C1 segment of cervical spinal cord (tissue), 14 donors: ENCODE data around the gene MLYCD.

Experiments used
- DNase-seq, 14 donors: peaks; one replicate each; lab custom pipeline; 2025; lab: John Stamatoyannopoulos, UW

MLYCD gene

DNA sequence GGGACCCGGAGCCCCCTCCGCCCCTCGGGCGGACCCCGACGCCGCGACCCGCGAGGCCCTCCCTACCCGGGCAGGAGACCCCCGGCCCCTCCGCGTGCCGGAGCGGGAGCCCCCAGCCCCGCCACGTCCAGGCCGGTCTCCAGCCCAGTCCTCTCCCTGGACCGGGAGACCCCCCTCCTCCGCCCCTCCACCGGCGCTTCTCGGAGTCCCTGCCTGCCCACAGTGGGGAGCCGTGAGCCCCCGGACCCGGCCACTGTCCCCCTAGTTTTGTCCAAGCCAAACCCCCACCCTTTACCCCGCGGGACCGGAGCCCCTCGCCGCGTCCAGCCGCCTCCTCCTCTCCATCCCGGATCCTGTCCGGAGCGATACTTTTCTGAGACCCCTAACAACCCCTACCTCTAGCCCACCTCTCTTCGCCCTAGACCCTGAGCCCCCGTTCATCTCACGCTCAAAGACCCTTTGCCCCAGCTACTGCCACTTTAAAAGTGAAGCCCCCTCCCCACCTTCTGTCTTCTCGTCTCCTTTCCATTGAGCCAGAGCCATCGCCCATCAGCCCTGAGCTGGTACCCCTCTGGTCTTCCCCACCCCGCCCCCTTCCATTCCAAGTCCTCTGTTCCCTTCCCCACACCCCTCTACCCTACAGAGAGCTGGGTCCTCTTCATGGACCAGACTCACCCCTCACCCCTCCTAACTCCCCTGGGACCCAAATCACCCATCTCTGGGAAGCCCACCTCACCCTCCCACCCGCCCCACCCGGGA lies 70.2 kb downstream of the MLYCD start:
- no peak for DNase-seq

DNA sequence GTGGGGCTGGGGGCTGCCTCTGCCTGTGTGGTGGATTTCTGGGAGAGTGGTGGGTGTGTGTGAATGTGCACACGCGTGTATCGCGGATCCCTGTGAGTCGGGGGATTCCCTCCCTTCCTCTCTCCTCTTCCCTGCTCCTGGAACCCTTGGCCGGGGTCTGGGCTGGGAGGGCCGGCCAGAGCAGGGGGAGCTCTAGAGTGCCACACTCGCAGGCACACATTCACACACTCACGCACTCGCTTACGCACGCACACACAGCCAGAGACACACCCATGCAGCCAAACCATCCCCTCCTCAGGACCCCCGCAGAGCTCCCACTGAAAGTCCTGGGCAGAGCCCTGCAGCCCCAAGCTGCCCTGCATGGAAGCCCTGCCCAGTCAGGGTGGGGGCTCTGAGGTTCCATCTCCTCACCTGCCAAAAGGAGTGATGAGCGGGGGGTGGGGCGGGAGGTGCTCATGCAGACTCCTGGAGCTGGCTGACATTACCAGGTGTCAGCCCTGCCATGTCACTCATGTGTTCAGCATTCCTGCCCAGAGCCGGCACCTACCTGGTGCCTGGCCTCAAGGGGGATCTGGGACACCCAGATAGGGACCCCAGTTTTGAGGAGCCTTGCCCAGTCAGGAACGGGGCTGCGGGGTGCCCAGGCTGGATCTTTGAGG lies 71.0 kb downstream of the MLYCD start:
- no peak for DNase-seq

DNA sequence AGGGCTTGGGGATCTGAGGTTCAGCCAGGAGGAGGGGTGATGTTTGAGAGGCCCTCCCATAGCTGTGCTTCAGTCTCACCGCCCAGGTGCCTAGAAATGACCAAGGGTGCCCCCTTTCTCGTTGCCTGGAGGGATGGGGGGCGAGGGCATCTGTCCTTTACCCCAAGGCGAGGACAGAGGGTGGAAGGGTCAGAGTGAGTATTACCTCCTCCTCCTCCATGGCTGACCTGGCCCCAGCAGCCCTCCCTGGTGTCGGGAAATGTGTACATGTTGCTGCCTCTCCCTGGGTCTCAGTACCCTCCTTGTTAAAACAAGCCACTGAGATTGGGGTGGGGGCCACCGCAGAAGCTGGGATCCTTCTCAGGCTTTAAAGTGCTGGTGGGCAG lies 71.5 kb downstream of the MLYCD start:
- no peak for DNase-seq

DNA sequence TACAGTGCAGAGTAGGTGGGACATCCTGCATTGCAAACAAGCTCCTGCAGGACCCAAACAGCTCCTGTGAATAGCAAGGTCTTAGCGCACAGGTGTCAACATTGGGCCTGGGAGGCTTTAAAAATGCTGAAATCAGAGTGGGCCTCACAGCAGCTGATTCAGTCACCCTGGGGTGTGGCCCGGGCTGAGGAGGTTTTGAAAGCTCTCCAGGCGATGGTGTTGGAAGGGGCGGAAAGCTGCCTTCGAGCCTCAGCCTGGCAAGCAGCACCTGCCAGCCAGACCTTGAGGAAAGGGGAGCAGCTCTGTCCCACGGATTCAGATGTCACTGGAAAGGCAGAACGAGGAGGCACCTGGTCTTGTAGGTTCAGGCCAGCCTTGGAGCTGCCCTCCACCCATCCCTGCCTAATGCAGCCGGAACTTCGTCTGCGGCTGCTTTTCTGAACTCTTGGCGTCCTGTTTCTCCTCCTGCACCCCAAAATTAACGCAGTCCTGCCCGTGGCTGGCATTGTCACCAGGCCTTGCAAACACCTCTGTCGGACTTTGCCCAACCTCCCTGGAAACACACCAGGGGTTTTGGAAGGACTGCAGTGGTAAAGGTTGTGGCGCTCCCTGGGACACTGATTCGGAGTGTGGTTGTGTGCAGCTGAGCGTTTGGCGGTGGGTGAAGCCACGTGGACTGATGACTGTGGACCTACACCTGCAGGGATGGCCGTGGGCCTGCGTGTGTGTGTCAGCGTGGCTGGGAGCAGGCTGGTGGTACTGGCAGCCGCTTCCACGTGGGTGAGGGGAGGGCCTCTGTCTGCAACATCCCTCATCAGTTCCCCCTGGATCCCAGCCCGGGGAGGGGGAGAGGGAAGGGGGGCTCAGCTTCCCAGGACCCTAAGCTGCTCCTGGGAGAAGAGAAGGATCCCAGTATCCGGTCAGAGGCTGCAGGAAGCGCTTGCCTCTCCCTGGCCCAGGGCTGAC lies 72.5 kb downstream of the MLYCD start:
- DNase-seq = no peak

DNA sequence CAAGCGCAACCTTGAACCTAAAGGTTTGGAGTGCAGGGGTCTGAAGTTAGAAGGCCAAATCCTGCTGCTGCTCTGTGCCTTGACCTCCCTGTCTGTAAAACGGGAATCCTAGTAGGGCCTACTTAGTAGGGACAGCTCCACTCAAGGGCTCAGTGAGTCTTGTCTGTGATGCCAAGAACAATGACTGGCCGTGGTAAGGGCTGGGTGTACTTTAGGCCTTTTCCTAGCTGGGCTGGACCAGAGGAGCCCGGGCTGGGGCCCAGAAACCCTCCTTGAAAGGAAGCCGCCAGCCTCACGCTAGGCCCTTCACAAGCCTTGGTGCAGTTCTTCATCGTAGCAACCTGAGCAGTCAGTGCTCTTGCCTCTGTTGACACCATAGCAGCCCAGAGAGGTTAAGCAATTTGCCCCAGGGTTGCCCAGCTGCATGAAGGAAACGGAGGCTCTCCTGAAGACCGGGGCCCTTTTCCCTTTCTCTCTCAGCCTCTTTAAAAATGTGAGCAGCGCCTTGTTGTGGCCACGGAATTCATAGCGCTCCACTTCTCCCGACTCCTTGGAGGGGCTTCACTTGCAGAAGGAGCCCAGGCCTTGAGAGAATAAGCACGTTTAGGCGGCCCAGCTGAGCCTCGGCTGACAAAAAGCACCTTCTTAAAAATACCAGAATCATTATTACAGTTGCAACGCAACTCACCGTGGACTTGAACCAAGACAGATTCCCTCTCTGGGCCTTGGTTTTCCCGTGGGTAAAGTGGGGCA lies 73.5 kb downstream of the MLYCD start:
- DNase-seq = no peak

DNA sequence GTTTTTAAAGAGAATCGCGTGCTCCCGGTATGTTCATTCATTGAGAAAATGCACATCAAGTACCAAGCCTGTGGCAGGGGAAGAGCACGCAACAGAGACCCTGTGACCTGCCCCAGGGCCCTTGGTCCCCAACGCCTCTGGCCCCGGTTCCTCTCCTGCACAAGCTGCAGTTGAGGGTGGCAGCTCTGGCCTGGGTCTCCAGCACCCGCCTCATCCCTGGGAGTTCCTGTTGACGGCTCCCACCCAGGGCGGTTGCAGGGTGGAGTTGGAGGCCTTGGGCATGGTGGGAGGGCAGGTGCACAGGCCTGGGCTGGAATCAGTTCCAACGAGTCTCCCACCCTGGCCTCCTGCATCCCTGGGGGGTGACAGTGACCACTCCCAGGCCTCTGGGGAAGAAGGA lies 74.2 kb downstream of the MLYCD start:
- no peak for DNase-seq

DNA sequence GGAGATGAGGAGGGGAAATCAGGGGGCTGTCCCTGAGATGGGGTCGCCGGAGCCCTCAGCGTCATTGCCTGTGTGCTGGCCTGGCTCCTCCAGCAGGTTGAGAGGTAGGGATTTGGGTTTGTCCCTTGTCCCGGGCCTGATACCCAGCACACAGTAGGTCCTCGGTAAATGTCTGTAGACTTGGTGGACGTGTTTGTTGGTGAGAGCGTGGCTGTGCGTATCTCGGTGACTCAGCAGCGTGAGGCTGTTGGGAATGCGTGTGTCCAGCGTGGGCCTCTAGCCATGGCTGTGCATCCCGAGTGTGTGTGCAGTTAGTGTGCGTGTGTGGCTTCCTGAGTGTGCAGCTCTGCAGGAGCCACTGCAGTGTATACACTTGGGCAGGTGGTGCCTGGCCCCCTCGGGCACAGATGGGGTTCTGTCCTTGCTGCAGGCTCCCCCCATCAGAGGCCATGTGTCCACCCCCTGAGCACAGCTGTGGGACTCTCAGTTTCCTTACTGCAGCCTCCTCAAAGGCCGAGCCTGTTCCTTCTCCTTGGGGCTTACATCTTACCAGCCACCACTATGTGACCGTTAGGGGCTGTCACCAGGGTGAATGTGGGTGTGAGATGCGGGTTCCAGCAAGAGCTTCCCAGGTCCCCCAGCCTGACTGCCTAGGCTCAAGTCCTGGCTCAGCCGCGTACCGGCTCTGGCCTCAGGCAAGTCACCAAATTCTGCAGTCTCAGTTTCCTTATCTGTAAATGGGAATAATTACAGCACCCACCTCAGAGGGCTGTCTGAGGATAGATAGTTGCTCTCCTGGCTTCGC lies 74.9 kb downstream of the MLYCD start:
- DNase-seq = no peak

DNA sequence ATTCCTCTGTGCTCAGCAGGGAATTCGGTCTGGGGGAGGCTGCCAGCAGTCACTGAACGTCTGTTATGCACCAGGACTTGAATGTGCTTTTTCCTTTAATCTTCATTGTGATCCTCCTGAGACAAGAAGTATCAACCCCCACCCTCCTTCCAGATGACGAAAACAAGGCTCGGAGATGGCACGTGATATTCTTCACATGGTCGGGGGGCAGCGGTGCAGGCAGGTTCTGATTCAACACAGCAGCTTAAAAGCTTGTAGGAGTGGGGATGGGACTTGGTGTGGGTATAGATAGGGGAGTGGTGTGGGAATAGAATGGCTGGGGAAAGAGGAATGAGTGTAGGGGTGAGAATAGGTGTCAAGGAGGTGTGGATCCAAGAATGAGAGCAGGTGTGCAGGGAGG lies 75.6 kb downstream of the MLYCD start:
- DNase-seq = no peak

DNA sequence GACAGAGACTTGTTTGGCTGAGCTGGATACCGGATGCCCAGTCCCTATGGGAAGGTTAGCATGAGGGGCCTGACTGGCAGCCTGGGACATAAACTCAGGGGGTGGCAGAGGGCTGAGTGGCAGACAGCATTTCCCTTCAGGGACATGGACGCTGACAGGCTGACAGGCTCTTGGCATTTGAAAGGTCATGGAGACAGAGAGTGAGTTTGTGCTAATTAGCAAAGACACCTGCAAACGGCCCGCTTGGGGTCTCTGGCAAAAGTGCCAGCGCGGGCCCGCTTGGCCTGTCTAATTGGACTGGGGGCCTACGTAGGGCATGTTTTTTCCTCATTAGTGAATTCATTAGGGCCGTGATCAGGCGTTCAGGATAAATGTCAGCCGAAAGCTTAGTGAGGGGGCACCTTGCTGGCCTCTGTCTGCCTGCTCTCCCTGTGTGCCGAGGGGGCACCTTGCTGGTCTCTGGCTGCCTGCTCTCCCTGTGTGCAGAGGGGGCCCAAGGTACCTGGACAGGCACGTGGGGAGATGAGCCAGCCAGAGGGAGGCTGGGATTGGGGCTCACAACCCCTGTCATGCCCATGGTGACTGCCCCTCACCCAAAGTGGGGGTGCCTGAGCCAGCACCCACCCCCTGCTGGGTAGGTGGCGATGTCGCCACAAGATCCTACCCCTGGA lies 76.8 kb downstream of the MLYCD start:
- DNase-seq = no peak
